H9 (cell line): ENCODE measurements around the gene USP5. TPM values are rescaled to one million over a fixed set of nuclear protein-coding genes. Genes with fewer than 3 reads are reported as not detected.
A peak's percentile ranks its signal among the peaks of the same experiment; 100 is the strongest.
"Not testable (repeated sequence)": the region's sequence is repeated elsewhere in the genome, so short reads cannot be mapped to it uniquely, and the experiment has no call there.

ENCODE experiments used
- DNase-seq: peaks from one replicate; pipeline ENCODE4 v3.0.0-alpha.2; 2017
- H2AFZ ChIP-seq: one replicate; pipeline ENCODE4 v1.6.1; 2013; ENCODE audit warnings: mild to moderate bottlenecking, low read length, control low read depth, moderate library complexity
- H2AK5ac ChIP-seq: 2 replicates; pipeline ENCODE4 v1.6.1; 2013; ENCODE audit warnings: low read length, control low read depth, mixed read lengths; ENCODE audit not compliant: insufficient read length
- H2BK120ac ChIP-seq: one replicate; pipeline ENCODE4 v1.6.1; 2013; ENCODE audit warnings: low read depth, mild to moderate bottlenecking, low read length, control low read depth, inconsistent platforms; ENCODE audit not compliant: poor library complexity, severe bottlenecking
- H2BK12ac ChIP-seq: 2 replicates; pipeline ENCODE4 v1.6.1; 2013; ENCODE audit warnings: low read length, control low read depth, mixed read lengths, low read depth; ENCODE audit not compliant: insufficient read length
- H2BK15ac ChIP-seq: 2 replicates; pipeline ENCODE4 v1.6.1; 2013; ENCODE audit warnings: low read depth, low read length, control low read depth
- H2BK20ac ChIP-seq: one replicate; pipeline ENCODE4 v1.6.1; 2013; ENCODE audit warnings: low read depth, mild to moderate bottlenecking, low read length, control low read depth, inconsistent platforms; ENCODE audit not compliant: poor library complexity, severe bottlenecking
- H2BK5ac ChIP-seq: 2 replicates; pipeline ENCODE4 v1.6.1; 2013; ENCODE audit warnings: low read length, control low read depth, mixed read lengths; ENCODE audit not compliant: insufficient read length
- H3K14ac ChIP-seq: 2 replicates; pipeline ENCODE4 v1.6.1; 2013; ENCODE audit warnings: low read length, control low read depth; ENCODE audit not compliant: insufficient read depth
- H3K18ac ChIP-seq: 2 replicates; pipeline ENCODE4 v1.6.1; 2013; ENCODE audit warnings: low read depth, mild to moderate bottlenecking, mixed read lengths, low read length, control low read depth; ENCODE audit not compliant: insufficient read length
- H3K23ac ChIP-seq: 2 replicates; pipeline ENCODE4 v1.6.1; 2013; ENCODE audit warnings: low read length, control low read depth, mixed read lengths, low read depth; ENCODE audit not compliant: insufficient read length
- H3K23me2 ChIP-seq: 2 replicates; pipeline ENCODE4 v1.6.1; 2013; ENCODE audit warnings: low read depth, mild to moderate bottlenecking, mixed read lengths, low read length, control low read depth; ENCODE audit not compliant: insufficient read length, poor library complexity, severe bottlenecking
- H3K27ac ChIP-seq: 2 replicates; pipeline ENCODE4 v1.5.1; 2013; ENCODE audit warnings: low read length, control low read depth, mixed read lengths, low read depth; ENCODE audit not compliant: insufficient read length
- H3K27me3 ChIP-seq: 2 replicates; pipeline ENCODE4 v1.6.1; 2013; ENCODE audit warnings: low read length, control low read depth, inconsistent platforms; ENCODE audit not compliant: insufficient read depth
- H3K4ac ChIP-seq: 2 replicates; pipeline ENCODE4 v1.6.1; 2013; ENCODE audit warnings: low read depth, mild to moderate bottlenecking, control low read depth, inconsistent platforms, low read length, moderate library complexity
- H3K4me1 ChIP-seq: 2 replicates; pipeline ENCODE4 v1.6.1; 2013; ENCODE audit warnings: low read length, control low read depth, inconsistent platforms; ENCODE audit not compliant: insufficient read depth
- H3K4me2 ChIP-seq: 2 replicates; pipeline ENCODE4 v1.6.1; 2013; ENCODE audit warnings: low read length, control low read depth, mixed read lengths; ENCODE audit not compliant: insufficient read length, insufficient read depth
- H3K56ac ChIP-seq: 2 replicates; pipeline ENCODE4 v1.6.1; 2013; ENCODE audit warnings: low read depth, mild to moderate bottlenecking, mixed read lengths, low read length, control low read depth; ENCODE audit not compliant: insufficient read length
- H3K79me1 ChIP-seq: 2 replicates; pipeline ENCODE4 v1.6.1; 2013; ENCODE audit warnings: low read depth, mild to moderate bottlenecking, moderate library complexity, low read length, control low read depth, inconsistent platforms; ENCODE audit not compliant: insufficient read depth, poor library complexity, severe bottlenecking
- H3K79me2 ChIP-seq: 2 replicates; pipeline ENCODE4 v1.6.1; 2013; ENCODE audit warnings: low read length, control low read depth, inconsistent platforms; ENCODE audit not compliant: insufficient read depth
- H3K9ac ChIP-seq: 2 replicates; pipeline ENCODE4 v1.6.1; 2013; ENCODE audit warnings: low read length, control low read depth, mixed read lengths; ENCODE audit not compliant: insufficient read length; ENCODE audit errors: extremely low read depth
- H3K9me3 ChIP-seq: one replicate; pipeline ENCODE4 v1.6.1; 2013; ENCODE audit warnings: low read depth, low read length, inconsistent platforms; ENCODE audit not compliant: control insufficient read depth
- H3T11ph ChIP-seq: one replicate; pipeline ENCODE4 v1.6.1; 2013; ENCODE audit warnings: mild to moderate bottlenecking, low read length, control low read depth, inconsistent platforms
- H4K20me1 ChIP-seq: one replicate; pipeline ENCODE4 v1.6.1; 2013; ENCODE audit not compliant: control insufficient read depth, insufficient read length, insufficient read depth
- H4K5ac ChIP-seq: 2 replicates; pipeline ENCODE4 v1.6.1; 2013; ENCODE audit warnings: low read depth, mild to moderate bottlenecking, mixed read lengths, low read length, control low read depth; ENCODE audit not compliant: insufficient read length
- H4K8ac ChIP-seq: replicated peaks from 2 replicates; pipeline ENCODE4 v1.6.1; 2013; ENCODE audit warnings: low read length, control low read depth, mixed read lengths, low read depth; ENCODE audit not compliant: insufficient read length
- H4K91ac ChIP-seq: 2 replicates; pipeline ENCODE4 v1.6.1; 2013; ENCODE audit warnings: low read depth, mild to moderate bottlenecking, moderate library complexity, mixed read lengths, low read length, control low read depth; ENCODE audit not compliant: insufficient read length
- H3K27ac Mint-ChIP-seq, 3 experiments: 2 replicates in 2 of 3; 3 replicates in 1 of 3; pipeline ENCODE4 v1.8.0; 2020 to 2021; ENCODE audit warnings: mixed read lengths in 3 of 3, mild to moderate bottlenecking in 1 of 3, moderate library complexity in 1 of 3
- H3K27me3 Mint-ChIP-seq: 2 replicates; pipeline ENCODE4 v1.8.0; 2021; ENCODE audit warnings: low read depth, mild to moderate bottlenecking, moderate library complexity, mixed read lengths
- H3K36me3 Mint-ChIP-seq, 3 experiments: 2 replicates in 2 of 3; 3 replicates in 1 of 3; pipeline ENCODE4 v1.8.0; 2020 to 2021; ENCODE audit warnings: low read depth in 3 of 3, mixed read lengths in 3 of 3; ENCODE audit not compliant: insufficient read depth in 1 of 3
- H3K4me1 Mint-ChIP-seq, 2 experiments: 2 replicates each; pipeline ENCODE4 v1.8.0; 2020; ENCODE audit warnings: mixed read lengths in 2 of 2
- H3K4me3 Mint-ChIP-seq, 2 experiments: 2 replicates in 1 of 2; 3 replicates in 1 of 2; pipeline ENCODE4 v1.8.0; 2020 to 2021; ENCODE audit warnings: mild to moderate bottlenecking in 2 of 2, mixed read lengths in 2 of 2, moderate library complexity in 1 of 2
- H3K9me3 Mint-ChIP-seq, 2 experiments: 2 replicates in 1 of 2; 3 replicates in 1 of 2; pipeline ENCODE4 v1.8.0; 2020; ENCODE audit warnings: mild to moderate bottlenecking in 2 of 2, mixed read lengths in 2 of 2, moderate library complexity in 1 of 2
- CTCF ChIP-seq: fragments of 200-600 bp; sonication (generic); conservative IDR thresholded peaks from 3 replicates; pipeline ENCODE4 v1.8.0; 2021; ENCODE audit warnings: antibody characterized with exemption, mild to moderate bottlenecking
- WGBS: extraction: QIAGEN DNeasy Blood & Tissue Kit; methylation state at CpG from one replicate; pipeline ENCODE4 v1.1.7; 2013; ENCODE audit warnings: missing lambda C conversion rate, low lambda C conversion rate, mixed read lengths; ENCODE audit not compliant: insufficient read length; ENCODE audit errors: extremely low coverage; 5-methylcytosine and 5-hydroxymethylcytosine counted together
- total RNA-seq: library from RNA; stranded (reverse); gene quantifications from 2 replicates; pipeline ENCODE4 v1.2.1, GENCODE V29; 2021

The USP5 gene
- total RNA-seq, 1 experiment from 2014 or later, result 143 TPM

GRCh38 chr12:6873094-6874014 lies 21.4 kb downstream of the USP5 start, which contains the start of gene SPSB2:
TSS of gene SPSB2 (minus strand) at chr12:6873303. CDS start at chr12:6872901, 402 bp downstream.
- Mint-ChIP-seq H3K36me3 (peaks cover 26 to 57% (median 41%) of the 10 kb centered on the region in 3 experiments), H3K27me3 (no peaks in the 10 kb centered on the region; the same call in 1 of the 2 replicates), H3K9me3 (no peaks in the 10 kb centered on the region; a peak in 1 of 5 replicates), H3K27ac (peak within 1 kb of the TSS; percentile 79 to 95 (median 89); a peak in 6 of 7 replicates), H3K4me3 (peak within 1 kb of the TSS; percentile 92 to 96), H3K4me1 (peaks cover 38 to 48% of the 10 kb centered on the region in 2 experiments)
- Histone ChIP-seq H4K91ac (no peak within 1 kb of the TSS), H3T11ph (no peak within 1 kb of the TSS), H3K23me2 (peaks cover 8% of the 10 kb centered on the region), H3K56ac (no peak within 1 kb of the TSS), H2BK12ac (no peak within 1 kb of the TSS), H2AFZ (no peak within 1 kb of the TSS), H4K5ac (no peak within 1 kb of the TSS), H3K14ac (no peak within 1 kb of the TSS), H3K4me2 (peak within 1 kb of the TSS; percentile 69), H3K9me3 (no peaks in the 10 kb centered on the region), H3K23ac (no peak within 1 kb of the TSS), H4K20me1 (no peaks in the 10 kb centered on the region), H3K27me3 (no peaks in the 10 kb centered on the region), H3K9ac (peak within 1 kb of the TSS; percentile 11), H2BK120ac (no peak within 1 kb of the TSS), H2BK5ac (no peak within 1 kb of the TSS), H3K79me2 (peaks cover under 1% of the 10 kb centered on the region; the same call in 1 of the 2 replicates), H3K18ac (no peak within 1 kb of the TSS), H4K8ac (no peak within 1 kb of the TSS), H3K27ac (no peak within 1 kb of the TSS), H2AK5ac (no peak within 1 kb of the TSS), H2BK15ac (no peak within 1 kb of the TSS), H2BK20ac (no peak within 1 kb of the TSS), H3K4me1 (no peaks in the 10 kb centered on the region; the same call in 1 of the 2 replicates), H3K79me1 (no peaks in the 10 kb centered on the region), H3K4ac (no peak within 1 kb of the TSS)
- TF ChIP-seq CTCF, result no peak
- peak; percentile 100 for DNase-seq
- WGBS, result no CpG with 5 or more reads among the region's 66 CpGs

- WGBS, result no CpG with 5 or more reads among the region's 9 CpGs
- not testable (repeated sequence) for H3K9me3 Mint-ChIP-seq, H4K91ac ChIP-seq, H3K79me2 ChIP-seq, H3K23ac ChIP-seq, H3K27me3 Mint-ChIP-seq, H3K23me2 ChIP-seq, H3K14ac ChIP-seq, H2AFZ ChIP-seq, H2BK20ac ChIP-seq, DNase-seq, H2BK5ac ChIP-seq, H2AK5ac ChIP-seq, H3K4me1 ChIP-seq, H2BK120ac ChIP-seq, H2BK12ac ChIP-seq, H4K20me1 ChIP-seq, H2BK15ac ChIP-seq, H3K27ac ChIP-seq, H3K4ac ChIP-seq, H3K9me3 ChIP-seq, H3K27me3 ChIP-seq, H4K5ac ChIP-seq, H3T11ph ChIP-seq, H3K18ac ChIP-seq, H3K79me1 ChIP-seq, H4K8ac ChIP-seq, H3K56ac ChIP-seq
- Histone ChIP-seq H3K9ac (peak overlapping the region; percentile 5), H3K4me2 (peak overlapping the region; percentile 57)
- H3K27ac Mint-ChIP-seq, result peak overlapping the region; percentile 36 to 89 (median 84); a peak in 6 of 7 replicates
- H3K4me1 Mint-ChIP-seq, result peaks cover 32 to 42% of the 10 kb centered on the region in 2 experiments
- H3K36me3 Mint-ChIP-seq, result peaks cover 19 to 53% (median 35%) of the 10 kb centered on the region in 3 experiments
- H3K4me3 Mint-ChIP-seq, result peak overlapping the region; percentile 82 to 92
Measured at GRCh38 chr12:6874015-6874368, 22.0 kb downstream of the USP5 start.
